Upper lobe of left lung (tissue), 4 donors: Measurements from ENCODE around the gene HSD17B2.

ENCODE experiments used
- POLR2A ChIP-seq, 4 donors: fragments of 450-650 bp; IDR thresholded peaks; one replicate each; pipeline ENCODE4 v1.5.1; 2016 to 2017; ENCODE audit warnings: antibody characterized with exemption in 4 of 4, mild to moderate bottlenecking in 2 of 4
- POLR2AphosphoS5 ChIP-seq, 2 donors: sonication (generic); formaldehyde crosslinking; IDR thresholded peaks; one replicate each; pipeline ENCODE4 v1.5.1; 2017; ENCODE audit warnings: antibody characterized with exemption in 2 of 2
- TF ChIP-seq, protein P1 (sequence below), 6 experiments: fragments of 450-650 bp in 4 of 6; fragments of 200-600 bp in 2 of 6; sonication (generic) in 2 of 6; IDR thresholded peaks; one replicate each; pipeline ENCODE4 v1.5.1; 2016 to 2019; ENCODE audit warnings: antibody characterized with exemption in 6 of 6

DNA sequence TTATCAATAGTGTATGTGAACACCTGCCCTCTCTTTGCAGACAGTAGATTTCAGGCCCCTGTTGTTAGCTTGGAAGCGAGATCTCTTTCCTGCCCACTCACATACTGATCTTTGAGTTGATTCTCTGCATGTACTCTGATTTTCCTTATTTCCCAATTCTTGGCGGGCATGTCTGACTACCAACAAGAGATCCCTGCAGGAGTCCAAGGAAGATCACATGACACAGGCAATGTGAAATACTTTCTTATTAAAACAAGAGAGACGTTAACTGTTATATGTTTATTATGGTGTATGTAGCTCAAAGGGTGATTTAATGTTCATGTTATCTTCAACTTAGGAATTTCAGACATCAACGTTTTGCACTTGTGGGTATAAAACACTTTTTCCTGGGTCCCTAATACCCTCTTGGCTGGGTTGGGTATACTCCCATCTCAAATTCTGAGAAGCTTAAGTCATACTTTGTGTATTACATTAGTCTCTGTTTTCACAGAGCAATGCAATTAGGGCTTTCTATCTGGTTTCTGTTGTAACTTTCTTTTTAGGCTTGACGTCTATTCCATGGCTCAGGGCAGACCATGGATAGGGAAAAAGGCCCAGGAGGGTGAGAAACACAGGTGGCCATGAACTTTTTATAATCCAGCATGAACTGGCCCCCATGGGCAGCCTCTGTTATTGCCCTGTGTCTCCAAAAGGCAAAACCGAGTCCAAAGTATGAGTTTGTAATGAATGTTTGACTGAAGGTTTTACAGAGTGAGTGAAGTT, 32.2 kb downstream of the HSD17B2 start:
- no peak for TF ChIP-seq POLR2AphosphoS5 (IDR thresholded peaks at IDR 0.05)
- TF ChIP-seq, protein P1, sequence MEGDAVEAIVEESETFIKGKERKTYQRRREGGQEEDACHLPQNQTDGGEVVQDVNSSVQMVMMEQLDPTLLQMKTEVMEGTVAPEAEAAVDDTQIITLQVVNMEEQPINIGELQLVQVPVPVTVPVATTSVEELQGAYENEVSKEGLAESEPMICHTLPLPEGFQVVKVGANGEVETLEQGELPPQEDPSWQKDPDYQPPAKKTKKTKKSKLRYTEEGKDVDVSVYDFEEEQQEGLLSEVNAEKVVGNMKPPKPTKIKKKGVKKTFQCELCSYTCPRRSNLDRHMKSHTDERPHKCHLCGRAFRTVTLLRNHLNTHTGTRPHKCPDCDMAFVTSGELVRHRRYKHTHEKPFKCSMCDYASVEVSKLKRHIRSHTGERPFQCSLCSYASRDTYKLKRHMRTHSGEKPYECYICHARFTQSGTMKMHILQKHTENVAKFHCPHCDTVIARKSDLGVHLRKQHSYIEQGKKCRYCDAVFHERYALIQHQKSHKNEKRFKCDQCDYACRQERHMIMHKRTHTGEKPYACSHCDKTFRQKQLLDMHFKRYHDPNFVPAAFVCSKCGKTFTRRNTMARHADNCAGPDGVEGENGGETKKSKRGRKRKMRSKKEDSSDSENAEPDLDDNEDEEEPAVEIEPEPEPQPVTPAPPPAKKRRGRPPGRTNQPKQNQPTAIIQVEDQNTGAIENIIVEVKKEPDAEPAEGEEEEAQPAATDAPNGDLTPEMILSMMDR (IDR thresholded peaks at IDR 0.05) = no peak
- no peak for TF ChIP-seq POLR2A (IDR thresholded peaks at IDR 0.05)
